ENCODE results near the gene RAB4A. TPM values are rescaled to one million over a fixed set of nuclear protein-coding genes. Genes with fewer than 3 reads are reported as not detected.

Gene RAB4A
- total and polyA plus RNA-seq, 2 of the 13 experiments (the other 11 are each of a cell fraction or from before 2014, with no cell fraction given) = 56.0 to 80.1 TPM

GRCh38 chr1:229298887-229299503 lies 28.1 kb downstream of the RAB4A start (continued):
- TF ChIP-seq HMG20B (CRISPR knock-in tag; conservative IDR thresholded peaks at IDR 0.05) (no peak), ZNF660 (CRISPR knock-in tag; IDR thresholded peaks at IDR 0.05; ENCODE audit: borderline replicate concordance, low read depth) (no peak), CTCF (CRISPR knock-in tag; IDR thresholded peaks at IDR 0.05) (no peak), ATF5 (CRISPR knock-in tag; IDR thresholded peaks at IDR 0.05; ENCODE audit: low read depth) (no peak), ZNF713 (CRISPR knock-in tag; IDR thresholded peaks at IDR 0.05) (no peak), SRSF4 (IDR thresholded peaks at IDR 0.05; ENCODE audit: low read depth, low read length, poor library complexity, severe bottlenecking) (no peak), ZNF737 (CRISPR knock-in tag; IDR thresholded peaks at IDR 0.05; ENCODE audit: borderline replicate concordance) (no peak)

GRCh38 chr1:229300099-229300757 lies 29.3 kb downstream of the RAB4A start:
- Histone ChIP-seq H3K4me1 (ENCODE audit: insufficient read depth, low read length) (peaks cover 53% of the 10 kb centered on the region), H3K9ac (ENCODE audit: insufficient read depth, low read depth, low read length) (peak overlapping the region; percentile 60; the same call in 1 of the 2 replicates), H3K4me2 (ENCODE audit: low read depth, low read length) (peak overlapping the region; percentile 18; the same call in 1 of the 2 replicates), H3K79me2 (ENCODE audit: insufficient read depth, low read length) (no peaks in the 10 kb centered on the region), H4K20me1 (ENCODE audit: insufficient read depth, low read length) (no peaks in the 10 kb centered on the region), H3K9me3 (ENCODE audit: low read length) (no peaks in the 10 kb centered on the region), H2AFZ (ENCODE audit: low read length) (no peak overlapping the region), H3K27me3 (ENCODE audit: control insufficient read depth in 1 of 2, insufficient read depth in 2 of 2, low read length in 2 of 2) (no peaks in the 10 kb centered on the region), H3K4me3 (replicated peaks in 1 of 3; ENCODE audit: insufficient read depth in 1 of 3, low read depth in 2 of 3, low read length in 3 of 3) (no peak overlapping the region), H3K36me3 (replicated peaks in 1 of 2; ENCODE audit: control insufficient read depth in 1 of 2, insufficient read depth in 2 of 2, low read length in 2 of 2) (peaks cover 24 to 51% of the 10 kb centered on the region in 2 experiments), H3K27ac (ENCODE audit: extremely low read length, insufficient read depth, low read length) (peak overlapping the region; percentile 91)
- BruUV-seq (replicated peaks) = no TSS peak
- intact Hi-C loops (cut with micrococcal nuclease; ENCODE audit: unreplicated experiment) = no loop called here
- DNase-seq (ENCODE audit: low spot score) (no peak), ATAC-seq (no peak), FAIRE-seq (no peak)
- ChIA-PET POLR2A (interaction anchor here (2.2 kb wide), 1 partner anchor 30 kb away, joined by 21 read pairs; the partner anchor contains the start of gene RAB4A), CTCF (ENCODE audit: low intra/inter-chr PET ratio, low total read pairs) (no interaction called here)
- in situ Hi-C loops (cut with HindIII; ENCODE audit: extremely low pct_ligation_motif_present, low pct_unique_long_range_greater_than_20kb) = no loop called here
- 90% methylated on average over 6 of the region's 6 CpGs for WGBS (ENCODE audit: low lambda C conversion rate)
- TF ChIP-seq MZF1 (CRISPR knock-in tag; IDR thresholded peaks at IDR 0.05; ENCODE audit: borderline replicate concordance) = no peak
- TF ChIP-seq GTF2F1 (IDR thresholded peaks at IDR 0.05; ENCODE audit: low read length) = no peak
- TF ChIP-seq RNF2 (conservative IDR thresholded peaks at IDR 0.05; ENCODE audit: low read depth) = no peak
- TF ChIP-seq ETV6 (CRISPR knock-in tag; conservative IDR thresholded peaks at IDR 0.05) = no peak
- no peak for TF ChIP-seq NFIB (CRISPR knock-in tag; IDR thresholded peaks at IDR 0.05; ENCODE audit: borderline replicate concordance)
- no peak for TF ChIP-seq SKIL (CRISPR knock-in tag; IDR thresholded peaks at IDR 0.05; ENCODE audit: borderline replicate concordance)
- TF ChIP-seq CREB3 (CRISPR knock-in tag; IDR thresholded peaks at IDR 0.05) = no peak
- no peak for TF ChIP-seq ZNF740 (CRISPR knock-in tag; IDR thresholded peaks at IDR 0.05)
- no peak for TF ChIP-seq PHF21A (CRISPR knock-in tag; IDR thresholded peaks at IDR 0.05)

Data from HepG2 (cell line).